HG03103 (cell line): ENCODE measurements around the gene PAM.
"Not testable (repeated sequence)": the region's sequence is repeated elsewhere in the genome, so short reads cannot be mapped to it uniquely, and the experiment has no call there.

ENCODE experiments used
- ATAC-seq: cut with Tn5 transposase; IDR thresholded peaks from one replicate; pipeline ENCODE4 v1.9.1; 2021; ENCODE audit warnings: low read depth; ENCODE audit not compliant: unreplicated experiment

PAM gene

DNA sequence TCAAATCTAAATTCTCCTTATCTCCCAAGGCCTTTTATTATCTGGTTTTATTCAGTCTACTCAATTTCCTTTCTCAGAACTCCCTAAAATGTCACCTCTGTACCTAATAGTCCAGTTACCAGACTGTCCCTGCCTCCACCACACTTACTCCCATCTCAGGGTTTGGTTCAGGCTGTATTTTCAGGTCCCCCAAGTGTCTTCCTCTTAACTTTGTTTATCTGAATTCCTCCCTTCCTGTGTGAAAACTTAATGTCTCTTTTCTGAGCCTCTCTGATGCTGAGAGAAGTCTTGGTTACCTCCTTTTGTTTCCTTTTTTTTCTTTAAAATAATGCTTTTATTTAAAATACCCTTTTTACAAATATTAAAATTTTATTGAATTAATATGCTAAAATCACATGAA is 133.4 kb downstream of the PAM start:
- ATAC-seq = no peak

DNA sequence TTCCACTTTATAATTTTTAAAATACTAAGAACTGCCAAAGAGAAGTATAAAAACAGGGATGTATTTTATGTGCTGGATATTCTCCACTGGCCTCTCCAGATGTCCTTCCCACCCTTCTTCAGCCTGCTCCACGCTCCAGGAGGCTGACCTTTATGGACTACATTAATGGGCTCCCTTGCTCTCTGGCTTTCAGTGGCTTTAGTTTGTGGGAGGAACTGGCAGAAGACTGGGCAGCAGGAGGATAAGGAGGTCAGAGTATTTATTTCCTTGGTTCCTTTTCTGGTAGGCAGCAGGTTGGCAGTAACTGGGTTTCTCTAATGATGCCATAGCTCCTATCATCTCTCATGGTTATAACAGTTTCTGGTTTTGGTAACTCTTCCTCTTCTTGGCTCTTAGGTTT is 133.9 kb downstream of the PAM start:
- no peak for ATAC-seq

DNA sequence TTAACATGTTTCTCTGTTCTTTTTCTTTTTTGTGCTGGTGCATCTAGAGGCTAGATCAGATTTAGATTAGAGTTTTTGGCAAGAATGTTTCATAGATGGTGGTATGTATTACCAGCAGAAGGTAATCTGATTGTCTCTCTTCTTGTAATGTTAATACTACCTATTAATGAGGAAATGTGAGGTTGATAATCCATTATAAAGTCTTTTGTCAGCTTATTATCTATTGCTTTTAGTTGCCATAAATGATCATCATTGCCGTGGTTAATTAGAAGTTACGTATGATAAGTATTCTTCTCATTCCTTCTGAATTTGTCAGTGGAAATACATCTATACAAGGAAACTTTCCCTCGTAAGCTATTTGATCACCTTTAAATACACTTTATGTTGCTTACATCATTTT is 135.0 kb downstream of the PAM start:
- no peak for ATAC-seq

DNA sequence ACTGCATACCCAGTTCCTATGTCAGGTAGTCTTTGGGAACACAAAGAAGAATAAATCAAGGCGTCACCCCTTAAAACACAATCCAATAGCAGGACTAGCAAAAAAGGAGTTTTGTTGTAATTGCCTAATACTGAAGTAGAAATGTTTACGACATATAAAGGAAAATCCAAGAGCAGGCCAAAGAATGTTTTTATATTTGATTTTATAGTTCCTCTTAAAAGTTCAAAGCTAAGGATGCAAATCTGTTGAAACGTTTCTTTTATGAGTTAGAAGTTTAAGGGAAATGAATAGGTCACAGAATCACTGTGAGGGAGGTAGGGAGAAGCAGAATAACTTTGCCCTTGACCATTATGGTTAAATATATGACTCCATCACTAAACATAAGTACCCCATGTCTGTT is 136.1 kb downstream of the PAM start:
- ATAC-seq = no peak

DNA sequence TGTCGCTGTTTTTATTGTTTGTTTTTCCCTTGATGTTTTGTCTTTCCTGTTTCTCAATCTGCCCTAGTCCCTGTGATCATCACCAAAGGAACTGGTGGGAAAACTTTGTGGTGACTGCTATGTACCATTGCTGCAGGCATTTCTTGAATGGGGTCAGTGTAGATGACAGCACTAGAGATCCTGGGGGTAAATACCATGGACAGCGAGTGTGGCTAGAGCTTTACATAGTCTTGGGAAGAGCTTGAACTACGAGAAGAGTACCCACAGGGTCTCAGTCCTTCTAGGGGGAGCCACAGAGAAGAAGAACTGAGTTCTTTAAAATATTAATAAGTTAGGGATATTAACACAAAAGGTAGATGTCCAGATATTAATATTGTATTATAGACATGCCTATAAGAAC is 138.8 kb downstream of the PAM start:
- ATAC-seq = no peak

DNA sequence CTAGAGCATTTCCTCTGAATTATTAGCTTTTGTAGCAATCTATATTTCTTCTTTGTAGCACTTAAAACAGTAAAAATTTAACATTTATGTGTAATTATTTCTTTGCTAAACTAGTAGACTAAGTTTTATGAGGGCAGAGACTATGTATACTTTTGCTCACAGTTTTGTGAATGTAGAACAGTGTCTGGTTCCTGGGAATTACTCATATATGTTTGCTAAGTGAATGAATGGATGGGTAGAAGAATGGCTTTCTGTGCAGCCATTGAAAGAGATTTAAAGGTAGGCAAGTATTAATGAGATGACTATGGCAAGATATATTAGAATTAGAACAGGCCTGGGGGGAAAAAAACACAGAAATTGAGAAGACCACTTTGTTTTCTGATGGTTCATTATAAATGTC is 140.1 kb downstream of the PAM start:
- no peak for ATAC-seq

DNA sequence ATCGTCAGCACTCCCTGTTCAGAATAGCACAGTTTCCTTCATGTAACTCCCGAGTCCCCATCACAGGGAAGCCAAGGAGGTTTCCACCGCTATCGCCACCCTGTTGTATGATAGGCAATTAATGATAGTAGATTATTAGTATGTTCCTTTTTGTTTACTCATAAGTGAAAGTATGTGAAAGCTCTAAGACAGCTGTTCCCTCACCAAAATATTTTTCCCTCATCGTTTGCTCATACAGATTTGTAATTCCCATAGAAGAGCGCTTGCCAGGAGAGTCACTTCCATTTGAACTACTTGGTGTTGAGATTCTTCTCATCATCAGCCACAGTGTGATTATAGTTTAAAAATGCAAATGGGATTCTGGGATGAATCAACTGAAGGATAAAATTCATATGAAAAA is 140.9 kb downstream of the PAM start:
- no peak for ATAC-seq

DNA sequence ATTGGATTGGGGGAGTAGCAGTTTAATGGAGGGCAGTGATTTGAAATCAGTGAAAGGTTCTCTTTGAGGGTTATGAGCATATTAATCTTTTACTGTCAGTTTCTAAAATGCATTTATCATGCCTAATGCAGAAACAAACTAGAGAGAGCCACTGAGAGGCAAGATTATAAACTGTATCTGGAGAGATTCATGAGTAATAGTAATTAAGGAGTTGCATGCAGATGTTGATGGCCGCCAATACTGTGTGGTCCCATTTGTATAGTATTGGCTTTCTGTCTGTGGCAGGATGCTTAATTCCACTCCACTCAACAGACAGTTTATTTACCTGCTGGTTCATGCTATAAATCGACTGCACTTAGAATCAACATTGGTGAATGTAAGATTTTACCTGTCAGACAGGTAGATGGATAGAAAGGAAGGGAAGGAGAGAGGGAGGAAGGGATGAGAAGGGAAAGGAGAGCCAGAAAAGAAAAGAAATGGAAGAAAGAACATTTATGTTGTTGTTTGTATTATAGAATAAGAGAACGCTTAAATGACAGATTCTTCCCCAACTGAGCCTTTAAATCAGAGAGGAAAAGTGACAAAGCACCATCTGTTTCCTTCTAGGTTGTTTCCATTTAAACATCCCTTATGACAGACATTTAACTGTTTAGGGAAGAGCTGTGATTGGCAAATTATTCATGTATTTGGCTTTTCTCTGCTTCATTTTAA is 146.5 kb downstream of the PAM start:
- no peak for ATAC-seq

DNA sequence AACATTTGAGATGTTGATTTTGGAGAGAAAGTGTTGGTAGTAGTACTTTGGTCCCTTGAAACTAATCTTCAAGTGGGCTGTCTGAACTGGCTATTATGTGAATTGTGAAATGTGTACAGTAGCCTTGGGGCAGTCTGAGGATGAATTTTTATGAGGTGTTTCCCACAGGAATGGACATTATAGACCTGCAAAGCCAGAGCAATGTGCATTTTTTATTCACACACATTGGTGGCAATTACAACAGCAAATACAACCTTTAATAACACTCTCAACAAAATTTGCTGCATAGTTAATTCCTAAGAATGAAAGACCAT is 147.0 kb downstream of the PAM start:
- no peak for ATAC-seq

DNA sequence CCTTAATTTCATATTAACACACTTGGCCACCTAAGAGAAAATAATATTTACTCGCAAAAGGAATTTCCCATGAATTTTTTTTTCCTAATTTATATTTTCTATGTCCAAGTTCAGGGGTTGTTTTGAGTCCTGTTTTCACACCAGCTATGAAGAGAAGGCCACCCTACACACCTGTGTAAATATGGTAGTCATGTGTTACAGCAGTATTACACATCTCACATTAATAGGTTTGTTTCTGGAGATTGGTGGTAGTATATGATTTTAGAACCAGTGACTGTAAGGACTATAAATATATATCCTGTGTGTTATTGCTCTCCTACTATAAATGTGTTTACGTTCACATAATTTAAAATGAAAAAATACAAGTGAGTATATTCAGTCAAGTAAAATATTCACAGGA is 147.5 kb downstream of the PAM start:
- no peak for ATAC-seq

DNA sequence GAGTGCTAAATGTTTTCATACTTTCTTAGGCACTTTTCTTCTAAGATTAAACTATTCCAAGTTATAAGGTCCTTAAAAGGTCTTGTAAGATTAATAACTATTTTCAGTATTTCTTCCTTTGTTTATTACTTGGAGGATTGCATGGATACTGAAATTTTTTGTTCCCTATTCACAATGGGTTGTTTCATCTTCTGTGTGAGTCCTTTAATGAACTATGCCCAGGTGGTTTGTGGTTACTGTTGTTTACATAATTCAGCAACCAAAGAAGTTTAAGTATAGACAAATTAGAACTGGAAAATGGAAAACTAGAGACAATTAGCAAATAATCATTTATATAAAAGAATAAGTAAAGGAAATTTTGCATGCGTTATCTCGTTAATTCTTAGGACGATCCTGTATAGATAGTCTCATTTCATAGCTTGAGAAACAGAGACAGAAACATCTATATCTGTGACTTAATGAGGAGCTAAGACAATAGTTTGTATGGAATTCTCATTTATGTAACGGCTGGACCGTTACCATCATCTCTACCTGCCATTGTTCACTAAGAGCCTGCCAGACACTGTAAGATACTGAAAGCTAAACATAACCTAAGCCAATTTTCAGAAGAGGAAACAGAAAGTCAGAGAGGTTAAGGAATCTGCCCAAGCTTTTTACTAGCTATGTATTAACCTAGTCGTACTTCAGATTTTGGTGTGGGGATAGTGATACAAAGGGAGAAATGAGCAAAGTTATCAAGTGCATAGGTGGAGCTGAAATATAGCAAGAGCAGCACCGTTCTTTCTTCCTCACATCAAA is 148.2 kb downstream of the PAM start:
- ATAC-seq = no peak

DNA sequence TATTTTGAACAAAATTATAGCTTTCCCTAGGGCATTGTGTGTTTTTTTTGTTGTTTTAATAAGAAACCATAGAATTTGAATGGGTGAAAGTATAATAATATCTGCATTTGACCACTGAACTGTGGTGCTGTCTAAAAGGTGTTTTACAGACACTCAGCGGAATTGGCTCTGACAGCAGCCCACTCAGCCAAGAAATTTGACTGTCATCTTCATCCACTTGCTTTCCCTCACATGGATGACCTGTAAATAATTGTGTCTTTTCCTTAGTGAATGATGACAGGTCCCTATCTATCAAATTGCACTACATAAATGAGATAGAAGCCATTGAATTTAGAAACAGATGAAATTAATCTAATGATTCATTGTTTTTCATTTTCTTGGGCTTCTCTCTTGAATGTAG is 150.0 kb downstream of the PAM start:
- ATAC-seq = no peak

DNA sequence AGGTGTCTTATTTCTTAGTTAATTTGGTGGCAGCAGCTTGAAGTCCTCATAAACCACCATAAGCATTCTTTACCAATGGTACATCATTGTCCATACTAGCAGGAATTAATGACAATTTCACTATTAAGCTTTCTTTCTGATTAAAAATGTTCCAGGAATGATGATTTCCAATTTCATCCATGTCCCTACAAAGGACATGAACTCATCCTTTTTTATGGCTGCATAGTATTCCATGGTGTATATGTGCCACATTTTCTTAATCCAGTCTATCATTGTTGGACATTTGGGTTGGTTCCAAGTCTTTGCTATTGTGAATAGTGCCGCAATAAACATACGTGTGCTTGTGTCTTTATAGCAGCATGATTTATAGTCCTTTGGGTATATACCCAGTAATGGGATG is 152.0 kb downstream of the PAM start:
- ATAC-seq = not testable (repeated sequence)

DNA sequence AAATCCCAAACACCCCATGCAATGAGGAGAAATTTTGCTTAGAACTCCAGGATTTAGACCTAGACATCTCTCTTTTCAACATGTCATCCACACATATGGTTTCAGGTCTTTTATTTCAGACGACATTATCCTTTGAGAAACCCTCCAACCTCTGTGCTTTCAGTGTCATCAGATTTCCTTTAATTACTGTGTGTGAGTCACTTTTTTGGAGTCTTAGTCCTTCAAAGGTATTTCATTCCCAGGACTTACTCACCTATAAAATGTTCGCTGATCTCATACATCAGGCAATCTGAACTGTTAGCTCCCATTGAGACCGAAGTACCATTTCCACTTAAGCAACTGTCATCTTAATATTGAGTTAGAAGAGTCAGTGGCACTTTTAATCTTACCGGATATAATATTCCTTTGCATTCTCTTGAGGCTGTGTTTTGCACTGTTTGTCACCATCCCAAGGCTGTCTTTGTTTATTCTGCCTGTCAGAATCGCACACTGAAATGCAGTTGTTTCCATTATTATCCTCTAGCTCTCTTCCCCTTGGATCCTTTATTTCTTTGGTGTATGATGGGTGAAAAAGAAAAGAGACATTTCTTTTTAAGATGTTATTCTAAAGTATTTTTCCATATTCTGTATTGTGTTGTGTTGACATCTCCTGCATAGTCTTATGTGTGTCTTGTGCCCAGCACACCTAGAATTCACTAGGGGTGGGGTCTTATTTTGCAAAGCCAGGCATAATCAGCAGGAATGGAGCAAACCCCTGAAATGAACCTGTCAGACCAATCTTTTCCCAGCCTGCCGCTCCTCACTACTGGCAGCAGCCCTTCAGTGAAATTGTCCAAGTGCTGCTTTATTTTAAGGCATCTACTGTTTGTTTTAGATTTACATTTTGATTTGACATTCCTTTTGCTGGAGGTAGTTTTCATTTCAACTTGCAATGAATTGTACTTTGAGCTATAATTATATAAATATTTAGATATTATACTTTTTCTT is 155.4 kb downstream of the PAM start:
- no peak for ATAC-seq

DNA sequence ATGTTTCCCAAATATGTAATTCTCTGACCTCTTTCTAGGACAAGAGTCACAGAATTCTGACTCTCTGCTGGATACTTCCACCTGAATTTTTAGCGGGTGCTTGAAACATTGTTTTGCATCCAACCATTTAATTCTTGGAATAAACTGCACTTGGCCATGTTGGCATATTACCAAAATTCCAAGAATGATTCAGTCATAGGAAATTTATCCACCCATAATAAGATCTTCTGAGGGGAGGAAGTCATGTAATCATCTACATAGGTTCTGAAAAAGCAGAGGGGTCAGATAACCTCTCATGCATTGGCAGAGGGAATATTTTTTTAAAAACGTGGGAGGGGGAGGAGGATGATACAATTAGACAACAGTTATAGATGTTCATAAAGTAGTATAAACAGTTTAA is 156.9 kb downstream of the PAM start:
- no peak for ATAC-seq

DNA sequence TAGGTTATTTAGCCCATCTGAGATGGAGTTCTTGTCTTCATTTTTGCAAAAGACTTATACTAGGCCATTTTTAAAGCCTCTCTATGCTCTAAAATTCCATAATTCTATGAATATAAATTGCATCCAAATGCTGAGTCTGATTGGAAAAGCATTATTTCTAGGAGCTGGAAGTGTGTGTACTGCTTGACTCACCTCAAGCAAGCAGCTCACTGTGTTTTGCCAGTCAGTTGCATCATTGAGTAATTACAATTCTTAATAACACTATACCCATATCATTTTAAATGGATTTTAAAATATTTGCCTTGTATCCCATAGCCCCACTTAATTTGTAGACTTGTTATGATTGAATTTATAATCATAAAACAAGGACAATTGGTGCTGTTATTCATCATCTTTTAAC is 161.0 kb downstream of the PAM start:
- no peak for ATAC-seq

DNA sequence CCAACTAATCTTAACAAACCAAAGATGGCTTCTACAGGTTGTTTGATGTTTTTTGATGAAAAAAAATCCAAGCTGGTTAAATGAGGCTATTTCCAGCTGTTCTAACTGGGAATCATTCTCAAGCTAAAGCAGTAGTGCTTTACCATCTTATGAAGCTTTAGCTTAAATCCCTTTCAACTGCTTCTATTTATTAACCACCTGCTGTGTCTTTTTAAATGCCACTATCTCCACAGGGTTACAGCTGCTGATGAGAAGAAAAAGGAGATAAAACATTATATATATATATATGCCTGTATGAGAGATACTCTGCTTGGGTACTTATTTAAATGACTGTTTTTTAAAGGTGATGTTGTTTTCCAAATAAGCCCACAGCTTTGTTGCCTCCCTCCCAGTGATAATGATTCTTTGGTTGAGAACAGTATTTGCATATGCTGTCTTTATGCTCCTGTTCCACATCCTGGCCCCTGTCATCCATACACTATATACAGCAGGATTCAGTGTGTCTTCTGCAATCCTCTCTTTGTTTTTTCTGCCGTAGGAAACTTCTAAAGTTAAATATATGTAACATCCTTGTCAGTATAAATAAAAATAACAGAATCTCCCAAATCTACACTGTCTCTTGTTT is 164.0 kb downstream of the PAM start:
- no peak for ATAC-seq

DNA sequence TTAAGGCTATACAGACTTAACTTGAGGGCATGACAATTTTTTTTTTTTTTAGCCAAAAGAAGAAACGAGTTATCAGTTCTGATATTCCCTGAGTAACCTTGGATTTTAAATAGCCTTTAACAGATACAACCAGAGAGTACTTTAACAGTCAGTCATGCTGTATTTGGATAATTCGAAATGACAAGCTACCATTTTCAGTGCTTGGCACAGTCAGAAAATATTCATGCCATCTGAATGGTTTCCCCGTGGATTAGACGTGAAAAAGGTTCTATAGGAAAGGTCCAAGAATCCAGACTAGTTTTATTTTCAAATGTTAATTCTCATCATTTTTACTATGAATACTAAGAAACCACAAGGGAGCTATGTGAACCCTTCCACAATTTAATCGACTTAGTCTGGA is 165.7 kb downstream of the PAM start:
- no peak for ATAC-seq

DNA sequence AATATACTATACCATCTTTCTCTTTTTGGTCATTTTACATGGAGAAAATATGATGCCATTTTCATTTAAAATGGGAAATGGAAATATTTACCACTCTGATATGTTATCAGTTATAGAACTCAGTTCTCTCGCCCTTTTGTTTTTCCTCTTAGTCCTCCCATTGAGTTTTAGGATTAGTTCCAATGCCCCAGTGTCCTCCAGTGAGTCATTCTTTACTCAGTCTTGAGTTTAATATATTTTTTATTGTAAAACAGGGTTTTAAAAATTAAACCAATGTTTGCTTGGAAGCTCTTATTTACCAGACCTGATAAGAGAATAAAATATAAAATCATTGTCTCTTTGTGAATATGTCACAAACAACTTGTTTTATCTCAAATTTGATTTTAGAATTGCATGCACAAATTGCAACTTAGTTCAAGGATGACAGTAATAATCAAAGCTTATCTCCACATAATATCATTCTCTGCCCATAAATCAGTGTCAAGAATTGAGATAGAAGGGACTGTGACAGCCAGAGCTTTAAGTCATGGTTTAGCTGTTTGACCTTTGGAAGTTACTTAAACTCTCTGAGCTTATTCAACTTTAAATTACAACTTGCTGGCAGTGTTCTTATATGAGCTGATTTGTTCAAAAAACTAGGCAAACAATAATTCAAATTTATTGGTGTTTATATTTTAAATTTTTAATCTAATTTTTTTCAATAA is 166.4 kb downstream of the PAM start:
- no peak for ATAC-seq

DNA sequence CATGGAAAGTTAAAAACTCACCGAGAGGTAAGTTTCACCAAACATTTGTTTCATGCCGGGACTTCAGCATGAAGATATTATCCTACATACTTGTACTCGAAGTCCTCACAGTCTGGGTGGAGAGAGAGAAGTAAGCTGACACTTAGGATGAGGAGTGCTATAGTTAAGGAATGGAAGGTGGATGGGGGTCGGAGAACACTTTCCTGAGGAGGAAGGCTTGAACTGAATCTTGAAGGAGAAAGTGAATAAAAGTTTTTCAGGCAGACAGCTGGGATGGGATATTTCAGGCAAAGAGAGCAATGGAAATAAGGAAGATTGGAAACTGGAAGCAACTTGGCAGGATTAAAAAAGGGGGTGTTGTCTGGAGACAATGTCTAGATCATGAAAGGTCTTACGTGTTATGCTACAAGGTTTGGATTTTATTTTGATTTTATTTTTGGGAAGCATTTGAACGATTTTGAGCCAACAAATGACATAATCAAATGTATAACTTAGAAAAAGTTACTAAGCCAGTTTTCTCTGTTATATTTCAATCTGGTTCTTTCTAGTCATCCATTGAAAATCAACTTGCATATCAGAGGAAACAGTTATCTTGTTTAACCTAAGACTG is 167.1 kb downstream of the PAM start:
- no peak for ATAC-seq
